ENCODE results near the gene IL16.

IL16 gene

GRCh38 chr15:81258455-81258854, 61.8 kb downstream of the IL16 start:
- DNase-seq, result no peak

GRCh38 chr15:81259760-81260298, 63.1 kb downstream of the IL16 start:
- DNase-seq, result no peak

DNA sequence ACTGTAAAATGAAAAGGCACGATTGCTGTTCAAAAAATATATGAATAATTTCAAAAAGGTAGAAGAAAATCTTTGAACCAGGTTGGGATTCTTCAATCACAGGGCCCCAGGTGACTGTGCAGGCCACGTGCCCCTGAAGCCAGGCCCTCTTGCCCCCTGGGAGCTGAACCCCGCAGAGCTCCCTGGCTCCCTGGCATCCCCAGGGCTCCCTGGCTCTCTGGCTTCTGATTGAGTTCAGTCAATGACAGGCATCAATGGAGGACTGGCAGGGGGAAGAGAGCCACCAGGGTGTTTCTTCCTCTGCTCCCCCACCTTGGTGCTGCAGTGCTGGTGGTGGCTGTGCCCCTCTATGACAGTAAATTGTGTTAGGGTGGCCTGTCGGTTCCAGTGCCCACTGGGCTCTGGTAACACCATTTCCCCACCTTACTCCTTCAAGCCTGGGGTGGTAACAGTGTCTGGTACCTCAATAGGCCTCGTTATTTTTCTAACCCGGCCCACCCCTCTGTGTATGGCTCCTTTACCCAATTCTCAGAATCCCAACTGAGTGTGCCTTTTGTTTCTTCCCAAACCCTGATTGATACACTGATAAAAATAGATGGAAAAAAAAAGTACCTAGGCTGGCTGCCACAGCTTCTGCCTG, 64.6 kb downstream of the IL16 start:
- no peak for DNase-seq

GRCh38 chr15:81263477-81263876, 66.8 kb downstream of the IL16 start:
- no peak for DNase-seq

- no peak for DNase-seq
These were observed 67.6 kb downstream of the IL16 start for GRCh38 chr15:81264072-81264857.

GRCh38 chr15:81265256-81265943, 68.7 kb downstream of the IL16 start:
- no peak for DNase-seq

DNA sequence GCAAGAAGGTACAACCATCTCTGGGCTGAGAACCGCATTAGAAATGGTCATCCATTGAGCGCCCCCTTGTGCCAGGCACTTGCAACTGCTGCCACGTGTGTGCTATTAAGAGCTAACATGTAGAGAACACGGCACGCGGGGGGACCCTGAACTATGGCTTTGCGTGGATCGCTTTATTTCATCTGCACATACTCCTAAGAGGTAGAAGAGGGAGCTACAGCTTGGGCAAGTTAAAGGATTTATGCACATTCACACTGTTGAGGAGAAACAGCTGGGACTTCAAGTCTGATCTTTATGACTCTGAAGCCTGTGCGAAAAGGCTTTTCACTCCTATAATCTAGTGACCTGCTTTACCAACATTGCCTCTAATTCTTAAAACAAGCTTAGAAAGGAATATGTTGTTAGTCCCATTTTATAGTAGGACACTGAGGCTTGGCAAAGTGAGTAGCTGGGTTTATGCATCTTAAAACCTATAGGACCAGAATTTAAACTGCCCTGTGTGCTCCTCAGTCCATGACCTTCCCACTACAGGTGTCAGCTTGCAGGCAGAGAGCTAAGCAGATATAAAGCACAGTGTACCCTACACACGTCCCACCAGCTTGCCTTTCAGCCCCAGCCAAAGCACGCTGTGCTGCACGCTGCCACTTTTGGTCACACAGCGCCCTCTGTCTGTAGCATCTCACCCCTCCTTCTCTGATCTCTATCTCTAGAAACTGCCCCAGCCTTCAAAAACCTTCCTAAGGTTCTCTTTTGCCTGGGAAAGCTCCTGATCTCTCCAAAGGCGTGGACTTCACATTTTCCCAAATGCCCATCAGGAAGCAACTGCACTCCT, 69.5 kb downstream of the IL16 start:
- peak; percentile 35 to 60 for DNase-seq

DNA sequence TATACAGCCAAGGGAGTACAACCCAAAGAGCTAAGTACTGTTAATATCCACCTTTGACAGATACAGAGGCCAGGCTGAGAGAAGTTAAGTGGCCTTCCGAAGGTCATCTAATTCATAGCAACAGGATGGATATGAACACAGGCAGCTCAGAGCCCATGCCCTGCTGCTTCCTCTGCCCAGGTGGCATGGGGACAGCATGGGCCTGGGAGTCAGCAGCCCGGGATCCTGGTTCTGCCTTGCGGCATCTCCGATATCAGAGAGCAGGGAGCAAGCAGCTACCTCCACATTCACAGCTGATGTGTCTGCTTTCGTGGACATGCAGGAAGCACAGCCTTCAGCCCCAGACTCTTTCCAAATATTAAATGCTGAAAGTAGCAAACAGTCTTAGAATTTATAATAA, 71.7 kb downstream of the IL16 start:
- DNase-seq, result no peak

- no peak for DNase-seq
These were observed 72.4 kb downstream of the IL16 start for GRCh38 chr15:81268881-81269601.

- no peak for DNase-seq
These were observed 73.5 kb downstream of the IL16 start for GRCh38 chr15:81270188-81270587.

DNA sequence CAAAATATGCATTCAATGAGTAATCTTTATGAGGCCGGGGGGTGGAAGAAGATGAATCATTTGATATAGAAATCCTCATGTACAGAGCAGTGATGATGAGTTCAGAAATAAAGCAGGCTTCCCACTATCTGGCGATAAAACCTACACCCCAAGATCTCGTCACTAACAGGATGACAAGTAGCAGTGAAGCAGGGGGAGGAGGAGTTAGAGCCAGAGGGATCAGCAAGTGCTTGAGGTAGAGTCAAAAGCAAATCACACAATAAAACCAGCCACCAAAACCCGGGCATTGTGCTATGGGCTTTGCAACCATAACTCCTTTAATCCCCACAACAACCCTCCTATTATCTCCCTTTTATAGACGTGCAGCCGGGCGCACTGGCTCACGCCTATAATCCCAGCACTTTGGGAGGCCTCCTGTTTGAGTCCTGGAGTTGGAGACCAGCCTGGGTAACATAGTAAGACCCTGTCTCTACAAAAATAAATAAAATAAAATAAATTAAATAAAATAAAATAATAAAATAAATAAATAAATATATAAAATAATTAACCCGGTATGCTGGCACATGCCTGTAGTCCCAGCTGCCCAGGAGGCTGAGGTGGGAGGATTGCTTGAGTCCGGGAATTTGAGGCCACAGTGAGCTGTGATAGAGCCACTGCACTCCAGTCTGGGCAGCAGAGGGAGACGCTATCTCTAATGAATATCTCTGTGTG, 74.3 kb downstream of the IL16 start:
- no peak for DNase-seq

- no peak for DNase-seq
These were observed 75.3 kb downstream of the IL16 start for GRCh38 chr15:81271761-81272644.

DNA sequence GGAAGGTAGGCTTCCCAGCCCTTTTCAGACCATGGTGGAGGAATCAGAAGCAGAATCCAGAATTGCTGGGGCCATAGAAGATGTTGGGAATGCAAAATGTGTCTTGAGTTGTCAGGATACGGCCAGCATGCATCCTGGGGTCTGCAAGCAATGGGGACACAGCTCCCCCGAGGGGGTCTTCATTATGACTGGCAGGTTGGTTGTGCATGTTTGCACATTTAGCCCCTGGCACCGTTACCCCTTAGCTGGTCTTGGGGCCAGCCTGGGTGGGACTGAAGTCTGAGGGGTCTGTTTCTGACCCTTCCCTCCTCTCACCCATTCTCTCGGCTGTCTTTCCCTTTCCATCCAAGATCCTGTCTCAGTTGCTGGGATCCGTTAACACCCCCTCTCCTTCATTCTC, 76.5 kb downstream of the IL16 start:
- DNase-seq, result no peak

DNA sequence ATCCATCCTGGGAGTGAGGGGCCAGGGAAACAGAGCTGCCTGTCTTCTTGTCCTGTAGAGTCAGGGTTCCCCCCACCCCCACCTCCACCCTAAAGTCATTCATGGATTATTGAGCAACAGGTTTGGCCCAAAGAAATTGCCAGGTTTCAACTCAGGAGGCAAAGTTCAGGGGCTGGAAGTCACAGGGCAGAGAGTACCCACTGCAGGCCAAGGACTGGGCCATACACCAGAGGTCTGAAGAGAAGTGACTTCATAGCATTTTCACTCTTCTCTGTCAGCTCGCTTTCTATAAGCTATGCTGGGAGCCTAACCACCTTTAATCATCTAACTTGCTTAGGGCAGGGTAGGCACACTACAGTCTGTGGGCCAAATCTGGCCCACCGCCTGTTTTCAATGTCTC, 77.2 kb downstream of the IL16 start:
- no peak for DNase-seq

DNA sequence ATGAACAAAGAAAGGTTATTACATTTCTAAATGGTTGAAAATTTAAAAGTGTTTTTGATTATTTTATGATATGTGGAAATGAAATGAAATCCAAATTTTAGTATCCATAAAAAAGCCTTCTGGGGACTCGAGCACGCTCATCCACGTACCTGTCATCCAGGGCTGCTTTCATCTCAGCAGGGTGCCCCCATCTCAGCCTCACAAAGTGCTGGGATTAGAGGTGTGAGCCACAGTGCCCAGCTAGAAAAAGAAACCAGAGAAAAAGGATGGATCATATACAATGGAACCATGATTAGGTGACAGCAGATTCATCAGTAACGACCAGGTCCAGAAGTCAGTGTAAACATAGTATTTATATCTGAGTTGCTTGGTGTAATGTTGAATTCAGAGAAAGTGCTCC, 77.6 kb downstream of the IL16 start:
- DNase-seq, result no peak

- peak in 1 of 2 experiments; percentile 18 for DNase-seq
These were observed 78.4 kb downstream of the IL16 start for GRCh38 chr15:81274931-81275707.

GRCh38 chr15:81275711-81276392, 79.2 kb downstream of the IL16 start:
- DNase-seq, result no peak

GRCh38 chr15:81276967-81277366, 80.3 kb downstream of the IL16 start:
- no peak for DNase-seq

DNA sequence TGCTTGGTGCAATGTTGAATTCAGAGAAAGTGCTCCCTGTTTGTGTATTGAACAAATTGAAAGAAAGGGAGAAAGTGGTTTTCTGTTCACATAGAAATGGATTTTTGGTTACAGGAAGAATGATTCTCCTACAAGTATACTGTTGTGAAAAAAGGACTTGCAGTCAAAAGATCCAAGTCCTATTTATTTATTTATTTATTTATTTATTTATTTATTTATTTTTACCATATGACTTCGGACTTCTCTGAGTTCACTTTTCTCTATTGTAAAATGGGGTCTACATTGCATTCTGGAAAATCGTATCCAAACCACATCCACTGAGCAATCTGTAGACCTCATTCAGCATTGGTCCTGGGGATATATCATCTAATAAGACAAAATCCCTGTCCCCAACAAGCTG, 81.2 kb downstream of the IL16 start:
- no peak for DNase-seq
